HG02678 (cell line): ENCODE measurements around the gene KRTAP2-4.
"Not testable (repeated sequence)": the region's sequence is repeated elsewhere in the genome, so short reads cannot be mapped to it uniquely, and the experiment has no call there.

ENCODE experiments used
- ATAC-seq: cut with Tn5 transposase; IDR thresholded peaks from one replicate; pipeline ENCODE4 v1.9.1; 2021; ENCODE audit warnings: mild to moderate bottlenecking, moderate library complexity; ENCODE audit not compliant: unreplicated experiment

Gene KRTAP2-4

DNA sequence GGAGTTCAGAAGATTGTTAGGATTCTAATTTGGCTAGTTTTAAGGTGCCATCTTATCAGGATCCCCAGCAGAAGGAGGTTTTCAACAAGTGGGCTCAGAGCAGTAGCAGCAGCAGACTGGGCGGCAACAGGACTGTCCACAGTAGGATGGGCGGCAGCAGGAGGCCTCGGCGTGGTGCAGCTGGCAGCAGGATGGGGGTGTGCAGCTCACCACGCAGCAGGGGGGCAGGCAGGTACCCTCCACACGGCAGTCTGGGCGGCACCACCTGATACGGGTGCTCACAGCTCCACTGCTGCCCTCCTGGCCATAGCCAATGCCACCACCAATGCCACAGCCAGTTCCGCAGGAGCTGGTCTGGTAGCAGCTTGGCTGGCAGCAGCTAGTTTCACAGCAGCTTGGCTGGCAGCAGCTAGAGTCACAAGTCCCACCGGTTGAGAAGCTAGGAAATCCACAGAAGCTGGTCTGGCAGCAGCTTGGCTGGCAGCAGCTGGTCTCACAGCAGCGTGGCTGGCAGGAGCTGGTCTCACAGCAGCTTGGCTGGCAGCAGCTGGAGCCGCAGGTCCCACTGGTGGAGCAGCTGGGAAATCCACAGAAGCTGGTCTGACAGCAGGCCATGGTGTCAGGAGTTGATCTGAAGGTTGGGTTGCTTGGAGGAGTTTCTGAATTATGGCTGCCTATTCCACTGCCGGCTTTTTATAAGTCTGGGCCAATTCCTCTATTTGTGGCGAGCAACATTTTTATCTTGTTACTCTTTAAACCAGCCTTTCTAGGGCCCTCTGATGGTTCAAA lies 24.7 kb downstream of the KRTAP2-4 start, which contains the start of gene KRTAP1-1:
Gene KRTAP1-1, minus strand, starts transcription at position 668 of the 789 bp plus-strand sequence. Its CDS starts 53 bp downstream, at position 615.
- ATAC-seq = not testable (repeated sequence)

DNA sequence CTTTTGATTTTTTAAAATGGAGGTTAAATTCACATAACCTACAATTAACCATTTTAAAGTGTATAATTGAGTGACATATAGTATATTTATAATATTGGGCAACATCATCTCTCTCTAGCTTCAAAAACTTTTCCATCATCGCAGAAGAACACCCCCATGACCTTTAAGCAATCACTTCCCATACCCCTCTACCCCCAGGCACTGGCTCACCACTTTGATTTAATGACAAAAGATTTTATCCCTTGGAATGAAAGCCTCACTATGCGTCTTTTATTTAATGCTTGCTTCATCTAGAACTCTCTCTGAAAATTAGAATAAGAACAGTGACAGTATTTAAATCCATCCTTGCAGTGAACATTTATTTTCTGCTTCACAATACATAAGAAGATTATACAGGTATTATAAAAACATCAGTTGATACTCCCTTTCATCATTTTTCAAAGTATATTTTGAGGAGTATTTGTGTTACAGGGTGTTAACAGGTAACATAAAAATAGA lies 27.8 kb downstream of the KRTAP2-4 start:
- ATAC-seq = no peak

DNA sequence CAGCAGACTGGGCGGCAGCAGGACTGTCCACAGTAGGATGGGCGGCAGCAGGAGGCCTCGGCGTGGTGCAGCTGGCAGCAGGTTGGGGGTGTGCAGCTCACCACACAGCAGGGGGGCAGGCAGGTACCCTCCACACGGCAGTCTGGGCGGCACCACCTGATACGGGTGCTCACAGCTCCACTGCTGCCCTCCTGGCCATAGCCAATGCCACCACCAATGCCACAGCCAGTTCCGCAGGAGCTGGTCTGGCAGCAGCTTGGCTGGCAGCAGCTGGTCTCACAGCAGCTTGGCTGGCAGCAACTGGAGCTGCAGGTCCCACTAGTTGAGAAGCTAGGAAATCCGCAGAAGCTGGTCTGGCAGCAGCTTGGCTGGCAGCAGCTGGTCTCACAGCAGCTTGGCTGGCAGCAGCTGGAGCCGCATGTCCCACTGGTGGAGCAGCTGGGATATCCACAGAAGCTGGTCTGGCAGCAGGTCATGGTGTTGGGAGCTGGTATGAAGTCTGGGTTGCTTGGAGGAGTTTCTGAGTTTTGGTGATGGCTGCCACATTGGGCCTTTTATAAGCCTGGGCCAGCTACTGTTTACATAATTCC lies 31.2 kb downstream of the KRTAP2-4 start, which contains the start of gene KRTAP1-3:
Gene KRTAP1-3, minus strand, starts transcription at position 529 of the 590 bp plus-strand sequence. Its CDS starts 53 bp downstream, at position 476.
- ATAC-seq = not testable (repeated sequence)

DNA sequence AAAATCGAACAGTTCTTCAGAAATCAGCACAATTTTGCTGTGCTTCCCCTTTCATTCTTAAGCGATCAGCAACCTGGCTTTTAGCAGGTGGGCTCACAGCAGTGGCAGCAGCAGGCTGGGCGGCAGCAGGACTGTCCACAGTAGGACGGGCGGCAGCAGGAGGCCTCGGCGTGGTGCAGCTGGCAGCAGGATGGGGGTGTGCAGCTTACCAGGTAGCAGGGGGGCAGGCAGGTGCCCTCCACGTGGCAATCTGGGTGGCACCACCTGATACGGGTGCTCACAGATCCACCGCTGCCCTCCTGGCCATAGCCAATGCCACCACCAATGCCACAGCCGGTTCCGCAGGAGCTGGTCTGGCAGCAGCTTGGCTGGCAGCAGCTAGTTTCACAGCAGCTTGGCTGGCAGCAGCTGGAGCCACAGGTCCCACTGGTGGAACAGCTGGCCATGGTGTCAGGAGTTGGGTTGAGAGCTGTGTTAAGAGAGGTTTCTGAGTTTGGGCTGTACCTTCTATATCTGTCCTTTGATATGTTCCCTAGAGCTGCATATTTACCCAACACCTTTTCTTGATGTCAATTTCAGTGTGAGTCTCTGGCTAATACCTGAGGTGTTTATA lies 35.9 kb downstream of the KRTAP2-4 start, which contains the start of gene KRTAP1-4:
Gene KRTAP1-4, minus strand, starts transcription at position 563 of the 613 bp plus-strand sequence. Its CDS starts 117 bp downstream, at position 446.
- no peak for ATAC-seq

DNA sequence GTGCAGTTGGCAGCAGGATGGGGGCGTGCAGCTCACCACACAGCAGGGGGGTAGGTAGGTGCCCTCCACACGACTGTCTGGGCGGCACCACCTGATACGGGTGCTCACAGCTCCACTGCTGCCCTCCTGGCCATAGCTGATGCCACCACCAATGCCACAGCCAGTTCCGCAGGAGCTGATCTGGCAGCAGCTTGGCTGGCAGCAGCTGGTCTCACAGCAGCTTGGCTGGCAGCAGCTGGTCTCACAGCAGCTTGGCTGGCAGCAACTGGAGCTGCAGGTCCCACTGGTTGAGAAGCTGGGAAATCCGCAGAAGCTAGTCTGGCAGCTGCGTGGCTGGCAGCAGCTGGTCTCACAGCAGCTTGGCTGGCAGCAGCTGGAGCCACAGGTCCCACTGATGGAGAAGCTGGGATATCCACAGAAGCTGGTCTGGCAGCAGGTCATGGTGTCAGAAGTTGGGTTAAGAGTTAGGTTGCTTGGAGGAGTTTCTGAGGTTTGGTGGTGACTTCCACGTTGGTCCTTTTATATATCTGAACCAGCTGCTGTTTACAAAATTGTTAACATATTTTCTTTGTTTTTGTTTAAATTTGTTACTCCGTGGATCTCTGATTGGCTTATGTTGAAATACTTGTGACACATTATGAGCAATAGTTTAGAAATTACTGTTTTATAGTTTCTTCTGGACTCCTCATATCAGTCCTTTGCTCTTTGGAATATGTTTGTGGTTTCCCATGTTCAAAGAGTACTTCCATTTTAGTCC lies 38.8 kb downstream of the KRTAP2-4 start, which contains the start of gene KRTAP1-5:
Gene KRTAP1-5, minus strand, starts transcription at position 494 of the 757 bp plus-strand sequence. Its CDS starts 53 bp downstream, at position 441.
- ATAC-seq = no peak

GRCh38 chr17:41024697-41025096 lies 41.0 kb downstream of the KRTAP2-4 start:
- no peak for ATAC-seq

DNA sequence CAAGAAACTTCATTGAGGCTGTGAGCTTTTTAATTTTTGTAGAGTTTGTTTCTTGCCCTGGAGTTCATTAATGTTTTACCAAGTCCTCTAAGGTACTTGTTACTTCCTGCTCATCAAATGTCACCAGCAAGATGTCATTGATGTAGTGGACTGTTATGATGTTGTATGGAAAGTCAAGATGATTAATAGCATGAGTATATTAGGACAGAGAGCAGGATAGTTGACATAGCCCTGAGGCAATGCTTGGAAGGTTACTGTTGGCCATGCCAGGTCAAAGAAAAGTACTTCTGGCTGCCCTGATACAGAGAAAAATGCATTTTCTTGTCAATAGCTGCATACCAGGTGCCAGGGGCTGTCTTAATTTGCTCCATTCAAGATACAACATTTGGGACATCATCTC lies 45.3 kb downstream of the KRTAP2-4 start:
- ATAC-seq = no peak

- ATAC-seq = no peak
These were observed 46.3 kb downstream of the KRTAP2-4 start for GRCh38 chr17:41019415-41019814.

- ATAC-seq = no peak
These were observed 47.1 kb downstream of the KRTAP2-4 start for GRCh38 chr17:41018541-41018940.

DNA sequence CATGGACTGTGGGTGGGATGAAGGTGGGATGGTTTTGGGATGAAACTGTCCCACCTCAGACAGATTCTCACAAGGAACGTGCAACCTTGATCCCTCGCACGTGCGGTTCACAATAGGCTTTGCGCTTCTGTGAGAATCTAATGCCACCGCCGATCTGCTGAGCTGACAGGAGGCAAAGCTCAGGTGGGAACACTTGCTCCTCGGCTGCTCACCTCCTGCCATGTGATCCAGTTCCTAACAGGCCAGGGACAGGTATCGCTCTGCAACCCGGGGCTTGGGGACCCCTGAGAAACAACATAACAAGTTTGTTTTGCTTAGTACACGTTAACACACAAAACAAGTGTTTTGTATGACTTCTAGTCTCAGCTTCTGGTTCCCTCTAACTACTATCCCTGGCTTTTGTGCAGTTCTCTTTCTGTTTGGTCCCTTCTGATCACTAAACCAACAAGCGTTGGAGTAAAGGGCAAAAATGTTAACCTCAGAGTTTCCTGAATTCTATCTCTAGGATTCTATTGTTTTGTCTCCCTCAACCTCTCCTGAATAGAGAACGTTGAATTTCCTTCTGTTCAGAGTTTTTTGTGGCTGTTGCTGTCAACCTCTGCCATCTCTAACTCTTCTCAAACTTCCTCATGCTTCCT lies 49.0 kb downstream of the KRTAP2-4 start:
- ATAC-seq = no peak

DNA sequence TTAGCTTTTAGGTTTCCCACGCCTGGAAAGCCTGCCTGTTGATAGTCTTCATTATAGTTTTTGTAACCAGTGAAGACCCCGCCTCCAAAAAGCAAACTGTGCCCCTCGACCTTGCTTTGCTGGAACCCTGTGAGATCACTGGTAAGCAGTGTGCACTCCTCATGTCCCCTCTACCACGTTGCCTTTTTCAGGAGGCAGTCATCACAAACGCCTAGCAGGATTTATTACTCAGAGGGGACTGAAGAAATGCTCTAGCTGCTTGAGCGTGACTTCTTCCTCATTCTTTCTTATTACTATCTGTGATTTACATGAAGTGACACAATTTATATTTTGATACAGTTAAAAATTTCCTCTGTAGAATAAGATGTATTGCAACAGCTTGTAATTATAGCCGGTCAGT lies 50.2 kb downstream of the KRTAP2-4 start:
- no peak for ATAC-seq
